IMR-90 (cell line): Measurements from ENCODE around the gene CTNNBIP1.

Experiments
- CTCF ChIP-seq: conservative IDR thresholded peaks from 2 replicates; pipeline ENCODE4 v1.5.1; 2012; ENCODE audit warnings: mild to moderate bottlenecking, low read depth, low read length, improper control_type of control experiment
- MAFK ChIP-seq: IDR thresholded peaks from 2 replicates; pipeline ENCODE4 v1.6.1; 2012; ENCODE audit warnings: low read depth, low read length, improper control_type of control experiment
- POLR2A ChIP-seq: IDR thresholded peaks from 2 replicates; pipeline ENCODE4 v1.6.1; 2012; ENCODE audit warnings: mild to moderate bottlenecking, low read depth, low read length
- RCOR1 ChIP-seq: IDR thresholded peaks from 2 replicates; pipeline ENCODE4 v1.6.1; 2012; ENCODE audit warnings: mild to moderate bottlenecking, low read length, improper control_type of control experiment; ENCODE audit not compliant: insufficient replicate concordance
- TF ChIP-seq, protein P1 (sequence below): fragments of 150-350 bp; IDR thresholded peaks from 2 replicates; pipeline ENCODE4 v1.6.1; 2016; ENCODE audit warnings: low read depth, mild to moderate bottlenecking, low read length, moderate library complexity, borderline replicate concordance
- TF ChIP-seq, protein P2 (sequence below): fragments of 150-350 bp; IDR thresholded peaks from 2 replicates; pipeline ENCODE4 v1.6.1; 2017; ENCODE audit warnings: mild to moderate bottlenecking, antibody characterized with exemption, low read length, low read depth

DNA sequence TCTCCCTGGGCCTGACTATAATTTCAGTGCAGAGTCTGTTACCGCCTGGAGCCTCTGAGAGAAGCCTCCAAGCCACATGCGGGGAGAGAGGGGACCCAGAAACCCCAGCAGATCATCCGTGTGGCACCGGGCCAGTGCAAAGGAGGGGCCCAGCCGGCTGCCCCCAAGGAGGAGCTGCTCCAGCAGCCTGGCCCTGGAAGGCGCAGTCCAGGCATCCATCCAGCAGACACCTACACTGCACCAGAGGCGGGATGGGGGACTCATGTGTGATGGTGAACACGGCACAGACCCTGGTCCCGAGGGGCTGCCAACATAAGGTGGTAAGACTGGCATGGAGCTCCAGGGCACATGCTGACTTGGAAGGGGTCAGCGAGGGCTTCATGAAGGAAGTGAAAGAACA, 46.7 kb downstream of the CTNNBIP1 start:
- TF ChIP-seq, protein P1, sequence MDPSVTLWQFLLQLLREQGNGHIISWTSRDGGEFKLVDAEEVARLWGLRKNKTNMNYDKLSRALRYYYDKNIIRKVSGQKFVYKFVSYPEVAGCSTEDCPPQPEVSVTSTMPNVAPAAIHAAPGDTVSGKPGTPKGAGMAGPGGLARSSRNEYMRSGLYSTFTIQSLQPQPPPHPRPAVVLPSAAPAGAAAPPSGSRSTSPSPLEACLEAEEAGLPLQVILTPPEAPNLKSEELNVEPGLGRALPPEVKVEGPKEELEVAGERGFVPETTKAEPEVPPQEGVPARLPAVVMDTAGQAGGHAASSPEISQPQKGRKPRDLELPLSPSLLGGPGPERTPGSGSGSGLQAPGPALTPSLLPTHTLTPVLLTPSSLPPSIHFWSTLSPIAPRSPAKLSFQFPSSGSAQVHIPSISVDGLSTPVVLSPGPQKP: no peak
- TF ChIP-seq RCOR1: no peak
- TF ChIP-seq, protein P2, sequence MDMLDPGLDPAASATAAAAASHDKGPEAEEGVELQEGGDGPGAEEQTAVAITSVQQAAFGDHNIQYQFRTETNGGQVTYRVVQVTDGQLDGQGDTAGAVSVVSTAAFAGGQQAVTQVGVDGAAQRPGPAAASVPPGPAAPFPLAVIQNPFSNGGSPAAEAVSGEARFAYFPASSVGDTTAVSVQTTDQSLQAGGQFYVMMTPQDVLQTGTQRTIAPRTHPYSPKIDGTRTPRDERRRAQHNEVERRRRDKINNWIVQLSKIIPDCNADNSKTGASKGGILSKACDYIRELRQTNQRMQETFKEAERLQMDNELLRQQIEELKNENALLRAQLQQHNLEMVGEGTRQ: no peak
- TF ChIP-seq POLR2A: no peak
- no peak for TF ChIP-seq CTCF
- no peak for TF ChIP-seq MAFK
